Inflammatory macrophage treated with lipopolysaccharide for 4 hours (primary cell): ENCODE results near the gene ADAMTS16.

Experiments used
- DNase-seq: peaks from one replicate; pipeline ENCODE4 v3.0.0-alpha.2; 2020

ADAMTS16 gene

GRCh38 chr5:5351288-5351979 is 211.3 kb downstream of the ADAMTS16 start:
- no peak for DNase-seq

GRCh38 chr5:5352675-5353074 is 212.5 kb downstream of the ADAMTS16 start:
- no peak for DNase-seq

GRCh38 chr5:5353681-5354080 is 213.6 kb downstream of the ADAMTS16 start:
- DNase-seq, result no peak

GRCh38 chr5:5356765-5357164 is 216.6 kb downstream of the ADAMTS16 start:
- no peak for DNase-seq

- no peak for DNase-seq
Measured at GRCh38 chr5:5359618-5360017, 219.5 kb downstream of the ADAMTS16 start.

- DNase-seq, result no peak
Measured at GRCh38 chr5:5360363-5360940, 220.3 kb downstream of the ADAMTS16 start.

- DNase-seq, result no peak
Measured at GRCh38 chr5:5360941-5361520, 220.9 kb downstream of the ADAMTS16 start.

GRCh38 chr5:5363045-5363444 is 222.9 kb downstream of the ADAMTS16 start:
- DNase-seq, result no peak

- no peak for DNase-seq
Measured at GRCh38 chr5:5364932-5365331, 224.8 kb downstream of the ADAMTS16 start.

- no peak for DNase-seq
Measured at GRCh38 chr5:5367739-5368138, 227.6 kb downstream of the ADAMTS16 start.

GRCh38 chr5:5369051-5369605 is 229.0 kb downstream of the ADAMTS16 start:
- no peak for DNase-seq
